GM21423 (cell line): Measurements from ENCODE around the gene PPIG.
"Not testable (repeated sequence)": the region's sequence is repeated elsewhere in the genome, so short reads cannot be mapped to it uniquely, and the experiment has no call there.

ENCODE experiments used
- ATAC-seq: cut with Tn5 transposase; IDR thresholded peaks from one replicate; pipeline ENCODE4 v1.9.1; 2021; ENCODE audit warnings: mild to moderate bottlenecking, moderate library complexity; ENCODE audit not compliant: unreplicated experiment

Gene PPIG

DNA sequence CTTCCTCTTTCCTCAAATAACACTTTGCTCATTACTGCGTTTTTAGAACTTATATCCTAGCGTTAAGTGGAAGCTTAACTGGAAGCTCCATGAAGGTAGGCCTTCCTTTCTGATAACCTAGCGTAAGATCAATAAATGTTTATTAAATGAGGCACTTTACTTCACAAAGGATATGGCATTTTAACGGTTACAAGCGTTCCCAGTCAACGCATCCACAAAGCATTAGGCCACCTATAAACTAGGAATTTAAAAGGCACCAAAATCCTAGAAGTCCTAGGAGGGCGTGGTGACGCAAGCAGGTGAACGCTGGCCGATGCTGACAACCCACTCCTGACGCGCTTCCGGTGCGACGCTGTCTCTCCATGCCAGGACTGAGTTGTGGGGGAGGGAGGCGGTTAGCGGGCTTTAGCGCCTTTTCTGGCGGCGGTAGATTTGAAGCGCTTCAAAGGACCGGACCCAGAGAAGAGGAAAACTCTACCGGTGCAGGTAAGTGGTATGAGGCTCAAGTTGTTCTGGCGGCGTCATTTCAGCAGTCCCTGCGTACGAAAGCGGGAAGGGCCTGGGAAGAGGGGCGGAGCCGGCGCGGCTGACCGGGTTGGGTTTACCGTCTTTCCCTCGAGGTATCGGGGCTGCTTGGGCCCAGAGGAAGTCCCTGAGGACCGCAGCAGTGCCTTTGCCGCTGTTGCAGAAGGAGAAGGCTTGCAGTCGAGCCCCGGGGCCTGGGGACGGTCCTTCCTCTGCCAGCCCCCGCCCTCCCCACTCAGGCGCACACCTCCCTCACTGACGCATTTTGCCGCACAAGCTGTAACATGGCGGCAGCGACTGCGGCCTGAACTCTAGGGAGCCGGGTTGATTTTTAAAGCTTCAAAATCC lies at the start of gene PPIG:
Gene PPIG, plus strand, starts transcription at position 347 of the 873 bp plus-strand sequence. CDS start 19,691 bp downstream, outside the sequence.
- ATAC-seq: peak; percentile 91

- not testable (repeated sequence) for ATAC-seq
Measured at GRCh38 chr2:169539460-169539859, 44.7 kb upstream of the PPIG start.

- no peak for ATAC-seq
Measured at GRCh38 chr2:169540146-169540545, 44.0 kb upstream of the PPIG start.

DNA sequence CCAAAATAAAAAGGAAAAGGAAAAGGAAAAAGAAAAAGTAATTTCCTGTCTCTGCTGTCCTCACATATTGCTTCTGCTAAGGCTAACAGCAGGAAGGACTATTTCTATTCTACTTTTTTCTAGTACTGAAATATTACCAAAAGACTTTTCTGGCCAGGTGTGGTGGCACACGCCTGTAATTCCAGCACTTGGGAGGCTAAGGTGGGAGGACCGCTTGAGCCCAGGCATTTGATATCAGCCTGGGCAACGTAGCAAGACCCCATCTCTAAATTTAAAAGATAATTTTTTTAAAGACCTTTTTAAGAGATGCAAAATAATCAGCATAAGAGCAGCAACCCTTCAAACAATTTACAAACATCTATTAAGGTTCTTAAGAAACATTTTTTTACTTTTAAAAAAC lies 41.7 kb upstream of the PPIG start:
- no peak for ATAC-seq

DNA sequence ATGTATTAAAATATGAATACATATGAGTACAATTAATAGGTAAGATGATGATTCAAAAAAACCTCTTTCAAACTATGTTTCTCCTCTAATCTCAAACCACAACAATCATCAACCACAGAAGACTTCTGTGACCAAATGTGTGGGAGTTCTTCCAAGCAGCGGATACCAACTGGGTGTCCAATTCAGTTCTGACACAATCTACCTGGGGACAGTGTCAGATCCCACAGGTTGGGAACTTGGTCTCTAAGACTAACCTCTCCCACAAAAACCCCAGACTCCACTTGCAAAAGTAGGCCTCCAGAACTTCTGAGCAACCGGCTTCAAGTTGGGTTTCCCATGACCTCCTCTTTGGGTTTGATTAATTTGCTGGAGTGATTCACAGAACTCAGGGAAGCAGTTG lies 37.4 kb upstream of the PPIG start:
- no peak for ATAC-seq

DNA sequence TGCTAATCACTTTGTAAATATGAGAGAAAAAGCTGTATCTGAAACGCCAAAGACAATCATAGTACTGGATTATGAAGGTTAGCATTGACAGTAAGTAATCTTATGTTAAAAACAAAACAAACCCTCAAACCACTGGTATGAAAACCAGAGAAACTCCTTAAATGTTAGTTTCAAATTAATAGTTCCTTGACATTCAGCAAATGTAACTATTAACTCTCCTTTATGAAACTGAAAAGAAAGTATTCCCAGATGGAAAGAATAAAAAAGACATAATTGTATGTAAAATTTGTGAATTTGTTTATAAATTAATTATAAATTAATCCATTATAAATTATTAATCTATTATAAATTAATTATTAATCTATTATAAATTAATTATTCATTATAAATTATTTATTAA lies 22.8 kb upstream of the PPIG start:
- no peak for ATAC-seq

DNA sequence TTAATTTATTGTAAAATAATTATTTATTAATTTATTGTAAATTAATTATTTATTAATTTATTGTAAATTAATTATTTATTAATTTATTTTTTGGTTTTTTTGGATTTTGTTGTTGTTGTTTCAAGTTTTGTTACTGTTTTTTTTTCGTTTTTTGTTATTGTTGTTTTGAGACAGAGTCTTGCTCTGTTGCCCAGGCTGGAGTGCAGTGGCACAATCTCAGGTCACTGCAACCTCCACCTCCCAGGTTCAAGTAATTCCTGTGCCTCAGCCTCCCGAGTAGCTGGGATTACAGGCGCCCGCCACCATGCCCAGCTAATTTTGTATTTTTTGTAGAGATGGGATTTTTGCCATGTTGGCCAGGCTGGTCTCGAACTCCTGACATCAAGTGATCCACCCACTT lies 22.1 kb upstream of the PPIG start:
- ATAC-seq: not testable (repeated sequence)

DNA sequence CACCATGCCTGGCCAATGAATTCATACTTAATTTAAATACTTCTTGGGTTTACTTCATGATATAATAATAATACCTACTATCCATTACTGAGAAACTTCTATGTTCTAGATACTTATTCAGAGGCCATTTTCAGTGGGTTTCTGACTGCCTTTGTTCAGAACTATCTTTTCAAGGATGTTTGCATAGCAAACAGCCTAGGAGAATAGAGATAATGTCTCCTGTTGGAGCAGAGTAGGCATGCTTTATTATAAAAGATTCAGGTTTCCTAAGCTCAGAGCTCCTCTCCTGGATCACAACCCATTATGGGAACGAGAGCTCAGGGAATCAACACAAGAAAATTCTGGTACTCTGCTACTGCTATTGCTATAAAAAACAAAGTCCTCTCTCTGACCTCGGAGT lies 21.6 kb upstream of the PPIG start:
- ATAC-seq: no peak

DNA sequence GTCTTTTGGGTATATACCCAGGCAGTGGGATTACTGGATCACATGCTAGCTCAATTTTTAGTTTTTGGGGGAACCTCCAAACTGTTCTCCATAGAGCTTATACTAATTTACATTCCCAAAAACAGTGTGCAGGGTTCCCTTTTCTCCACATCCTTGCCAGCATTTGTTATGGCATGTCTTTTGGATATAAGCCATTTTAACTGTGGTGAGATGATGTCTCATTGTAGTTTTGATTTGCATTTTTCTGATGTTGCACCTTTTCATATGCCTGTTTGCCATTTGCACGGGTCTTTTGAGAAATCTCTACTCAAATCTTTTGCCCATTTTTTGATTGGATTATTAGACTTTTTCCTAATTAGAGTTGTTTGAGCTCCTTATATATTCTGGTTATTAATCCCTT lies 18.5 kb upstream of the PPIG start:
- ATAC-seq: no peak

DNA sequence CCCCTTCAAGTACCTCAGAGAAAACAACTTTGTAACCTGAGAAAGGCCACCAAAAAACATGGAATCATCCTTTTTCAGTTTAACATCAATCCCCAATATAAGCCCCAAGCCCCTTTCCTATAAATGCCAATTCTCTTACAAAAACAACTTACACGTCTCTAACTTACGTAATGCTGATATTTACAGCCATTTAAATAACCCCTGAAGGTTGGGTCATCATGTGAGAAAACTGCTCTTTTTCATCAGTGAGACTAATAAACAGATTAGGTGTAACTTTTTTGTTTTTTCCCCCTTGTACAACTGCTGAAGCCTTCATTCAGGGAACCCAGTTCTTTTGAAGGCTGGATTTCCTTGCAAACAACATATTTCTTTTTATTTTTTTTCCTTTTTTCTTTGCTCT lies 14.2 kb upstream of the PPIG start:
- no peak for ATAC-seq

DNA sequence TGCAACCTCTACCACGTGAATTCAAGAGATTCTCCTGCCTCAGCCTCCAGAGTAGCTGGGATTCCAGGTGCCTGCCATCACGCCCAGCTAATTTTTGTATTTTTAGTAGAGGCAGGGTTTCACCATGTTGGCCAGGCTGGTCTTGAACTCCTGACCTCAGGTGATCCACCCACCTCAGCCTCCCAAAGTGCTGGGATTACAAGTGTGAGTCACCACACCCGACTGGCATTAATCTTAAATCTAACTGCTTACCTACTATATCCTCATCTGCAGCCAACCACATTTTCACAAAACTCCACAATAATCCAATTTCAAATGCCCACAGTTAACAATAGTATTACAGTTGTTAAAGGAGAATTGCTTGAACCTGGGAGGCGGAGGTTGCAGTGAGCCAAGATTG lies 13.4 kb upstream of the PPIG start:
- ATAC-seq: not testable (repeated sequence)

DNA sequence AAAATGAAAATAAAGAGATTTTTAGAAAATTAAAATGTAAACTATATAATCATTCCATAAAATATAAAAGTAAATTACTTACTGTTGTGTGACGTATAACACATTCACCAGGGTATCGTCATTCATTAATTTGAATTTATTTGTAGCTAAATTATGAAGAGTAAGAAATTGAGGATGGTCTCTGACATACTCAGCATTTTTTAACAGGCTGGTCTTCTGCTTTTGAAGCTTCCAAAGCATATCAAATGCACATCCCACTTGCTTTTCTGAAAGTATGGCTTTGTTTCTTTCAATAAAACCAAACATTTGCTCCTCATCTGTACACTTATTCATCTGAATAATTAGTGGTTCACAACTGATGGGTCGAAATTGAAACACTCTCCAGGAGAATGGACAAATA lies 12.6 kb upstream of the PPIG start:
- no peak for ATAC-seq

DNA sequence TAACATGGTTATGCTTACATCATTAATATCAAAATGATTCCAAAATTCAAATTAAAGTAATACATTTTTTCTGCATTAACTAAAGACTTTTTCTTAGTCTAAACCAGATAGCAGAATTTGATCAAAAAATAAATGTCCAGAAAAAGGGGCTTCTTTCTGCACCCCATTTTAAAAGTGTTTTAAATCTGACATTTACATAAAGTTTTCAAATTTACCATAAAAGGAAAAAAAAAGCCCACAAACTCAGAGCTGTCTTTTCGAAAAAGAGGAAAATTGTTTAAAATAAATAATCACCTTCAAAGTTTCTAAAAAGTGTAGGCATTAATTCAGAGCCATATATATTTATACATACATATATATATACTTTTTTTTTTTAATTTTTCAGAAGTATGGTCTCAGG lies 12.0 kb upstream of the PPIG start:
- ATAC-seq: no peak

DNA sequence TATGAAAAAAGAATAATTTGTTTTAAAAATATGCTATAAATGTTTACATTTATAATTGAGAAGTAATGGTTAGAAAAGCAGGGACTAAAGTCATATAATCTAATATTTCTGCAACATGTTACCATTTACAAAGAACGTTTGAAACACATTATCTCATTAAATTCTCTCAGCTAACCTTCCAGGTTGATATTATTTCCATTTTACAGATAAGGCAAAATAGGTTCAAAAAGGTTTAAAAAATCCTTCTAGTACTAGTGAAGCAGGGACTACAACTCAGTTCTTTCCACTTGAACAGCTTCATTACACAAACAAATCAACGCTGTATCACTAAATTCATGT lies 11.4 kb upstream of the PPIG start:
- ATAC-seq: no peak

DNA sequence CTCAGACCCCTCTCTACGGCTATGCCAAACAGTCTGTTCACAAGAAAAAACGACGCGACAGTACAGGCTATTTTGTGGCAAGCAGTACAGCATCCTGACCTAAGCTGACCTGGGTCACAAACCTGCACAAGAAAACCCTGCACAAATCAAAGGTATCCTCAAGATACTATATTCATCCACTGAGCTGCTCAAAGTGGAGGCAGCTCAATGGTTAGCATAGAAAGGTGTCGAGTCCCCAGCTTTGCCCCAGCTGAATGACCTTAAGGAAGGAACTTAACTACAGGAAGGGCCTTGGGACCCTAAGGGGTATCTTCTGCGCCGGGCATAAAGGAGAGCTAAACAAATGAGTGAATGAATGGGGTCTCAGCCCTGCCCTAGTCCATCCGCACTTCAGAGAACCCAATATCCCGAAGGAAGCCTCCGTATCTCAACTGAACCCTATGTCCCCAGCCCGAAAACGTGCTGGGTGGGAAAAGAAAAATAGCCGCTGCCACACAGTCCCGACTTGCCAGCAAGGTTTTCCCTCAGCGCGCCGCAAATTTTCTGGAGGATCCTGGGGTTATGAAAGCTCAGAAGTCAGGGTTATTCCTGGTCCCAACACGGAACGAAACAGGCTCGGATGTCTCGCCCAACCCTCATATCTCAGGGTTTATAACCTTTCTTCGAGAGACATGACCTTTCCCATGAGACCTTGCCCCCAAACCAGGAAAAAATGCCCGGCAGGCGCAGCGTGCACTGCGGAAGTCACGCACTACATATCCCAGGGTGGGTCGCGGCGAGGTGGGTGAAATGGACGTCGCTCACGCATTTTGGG lies 10.8 kb upstream of the PPIG start, which contains the start of gene FASTKD1:
Gene FASTKD1, minus strand, starts transcription at position 706 of the 814 bp plus-strand sequence. CDS start 1,836 bp downstream, outside the sequence.
- peak; percentile 98 for ATAC-seq

DNA sequence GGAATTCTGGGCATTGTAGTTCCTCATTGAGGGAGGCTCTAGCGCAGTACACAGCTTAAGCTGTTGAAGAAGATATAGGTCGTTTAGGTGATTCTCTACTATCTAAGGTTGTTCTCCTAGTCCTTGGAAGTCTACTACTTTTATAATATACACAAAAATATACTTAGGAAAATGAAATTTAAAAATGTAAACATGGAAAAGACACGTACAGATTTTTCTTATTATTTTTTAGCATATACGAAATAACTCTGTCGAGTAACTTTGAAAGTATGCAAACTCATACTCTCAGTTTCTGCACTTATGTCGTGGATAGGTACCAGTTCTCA lies 10.2 kb upstream of the PPIG start:
- no peak for ATAC-seq

DNA sequence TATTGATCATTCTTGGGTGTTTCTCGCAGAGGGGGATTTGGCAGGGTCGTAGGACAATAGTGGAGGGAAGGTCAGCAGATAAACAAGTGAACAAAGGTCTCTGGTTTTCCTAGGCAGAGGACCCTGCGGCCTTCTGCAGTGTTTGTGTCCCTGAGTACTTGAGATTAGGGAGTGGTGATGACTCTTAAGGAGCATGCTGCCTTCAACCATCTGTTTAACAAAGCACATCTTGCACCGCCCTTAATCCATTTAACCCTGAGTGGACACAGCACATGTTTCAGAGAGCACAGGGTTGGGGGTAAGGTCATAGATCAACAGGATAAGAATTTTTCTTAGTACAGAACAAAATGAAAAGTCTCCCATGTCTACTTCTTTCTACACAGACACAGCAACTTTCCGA lies 9.6 kb upstream of the PPIG start:
- not testable (repeated sequence) for ATAC-seq

DNA sequence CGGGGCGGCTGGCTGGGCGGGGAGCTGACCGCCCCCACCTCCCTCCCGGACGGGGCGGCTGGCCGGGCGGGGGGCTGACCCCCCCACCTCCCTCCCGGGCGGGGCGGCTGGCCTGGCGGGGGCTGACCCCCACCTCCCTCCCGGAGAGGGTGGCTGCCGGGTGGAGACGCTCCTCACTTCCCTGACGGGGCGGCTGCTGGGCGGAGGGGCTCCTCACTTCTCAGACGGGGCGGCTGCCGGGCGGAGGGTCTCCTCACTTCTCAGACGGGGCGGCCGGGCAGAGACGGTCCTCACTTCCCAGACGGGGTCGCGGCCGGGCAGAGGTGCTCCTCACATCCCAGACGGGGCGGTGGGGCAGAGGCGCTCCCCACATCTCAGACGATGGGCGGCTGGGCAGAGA lies 8.9 kb upstream of the PPIG start:
- ATAC-seq: not testable (repeated sequence)

DNA sequence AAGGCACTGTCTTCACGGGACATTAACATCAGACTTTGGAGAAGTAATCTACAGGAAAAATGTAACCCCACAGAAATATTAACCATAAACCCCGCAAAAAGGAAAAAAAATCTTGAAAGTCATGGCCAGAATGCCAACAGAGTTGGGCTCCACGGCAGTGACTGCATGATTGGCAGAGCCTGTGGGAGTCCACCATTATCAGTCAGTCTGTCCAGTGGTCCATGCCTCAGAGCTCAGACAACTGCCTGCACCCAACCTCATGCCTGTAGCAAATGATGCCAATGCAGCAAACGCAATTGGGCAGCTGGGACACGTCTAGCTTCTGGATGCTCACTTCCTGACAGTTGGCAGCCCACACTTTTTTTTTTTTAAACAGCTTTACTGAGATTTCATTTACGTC lies 5.1 kb upstream of the PPIG start:
- ATAC-seq: no peak

DNA sequence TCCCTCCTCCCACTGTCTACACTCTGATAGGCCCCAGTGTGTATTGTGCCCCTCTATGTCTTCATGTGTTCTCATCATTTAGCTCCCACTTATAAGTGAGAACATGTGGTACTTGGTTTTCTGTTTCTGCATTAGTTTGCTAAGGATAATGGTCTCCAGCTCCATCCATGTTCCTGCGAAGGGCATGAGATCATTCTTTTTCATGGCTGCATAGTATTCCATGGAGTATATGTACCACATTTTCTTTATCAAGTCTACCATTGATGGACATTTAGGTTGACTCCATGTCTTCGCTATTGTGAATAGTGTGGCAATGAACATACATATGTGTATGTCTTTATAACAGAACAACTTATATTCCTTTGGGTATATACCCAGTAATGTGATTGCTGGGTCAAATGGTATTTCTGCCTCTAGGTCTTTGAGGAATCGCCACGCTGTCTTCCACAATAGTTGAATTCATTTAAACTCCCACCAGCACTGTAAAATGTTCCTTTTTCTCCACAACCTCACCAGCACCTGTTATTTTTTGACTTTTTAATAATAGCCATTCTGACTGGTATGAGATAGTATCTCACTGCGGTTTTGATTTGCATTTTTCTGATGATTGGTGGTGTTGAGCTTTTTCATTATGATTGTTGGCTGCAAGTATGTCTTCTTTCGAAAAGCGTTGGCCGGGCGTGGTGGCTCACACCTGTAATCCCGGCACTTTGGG lies 1.4 kb upstream of the PPIG start:
- not testable (repeated sequence) for ATAC-seq

DNA sequence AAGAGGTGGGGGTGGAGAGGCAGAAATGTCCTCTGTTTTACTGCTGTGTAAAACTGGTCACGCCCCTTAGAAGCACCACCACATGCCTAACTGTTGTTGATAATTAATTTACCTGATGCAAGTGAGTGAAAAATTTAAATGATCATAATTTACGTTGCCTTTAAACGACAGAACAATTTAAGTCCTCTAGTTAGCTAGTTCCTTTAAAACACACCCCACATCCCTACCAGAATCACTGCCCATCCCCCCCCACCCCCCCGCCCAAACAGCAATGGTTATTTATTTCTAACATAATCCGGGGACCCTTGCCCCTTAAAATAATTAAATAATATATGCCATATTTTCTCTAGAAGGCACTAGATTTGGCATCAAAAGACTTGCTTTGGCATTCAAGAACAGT lies 633 bp upstream of the PPIG start:
- ATAC-seq: no peak

- ATAC-seq: no peak
Measured at GRCh38 chr2:169585673-169586072, 1.5 kb downstream of the PPIG start.
